Thyroid gland (tissue), 4 donors: ENCODE results near the gene FBXL20. TPM values are rescaled to one million over a fixed set of nuclear protein-coding genes. Genes with fewer than 3 reads are reported as not detected.

Source experiments
- DNase-seq, 2 donors: peaks; one replicate each; pipeline ENCODE4 v3.0.0-alpha.2; 2019
- H3K27ac ChIP-seq, 3 donors: fragments of 200-600 bp; sonication (generic); 1 replicate in 2 of 3; 2 replicates in 1 of 3; pipeline ENCODE4 v1.5.1; 2016 to 2019; ENCODE audit warnings: mild to moderate bottlenecking in 1 of 3, moderate library complexity in 1 of 3
- H3K27me3 ChIP-seq: fragments of 200-600 bp; sonication (generic); one replicate; pipeline ENCODE4 v1.5.1; 2019
- H3K36me3 ChIP-seq, 2 donors: fragments of 200-600 bp; sonication (generic); one replicate each; pipeline ENCODE4 v1.5.1; 2016 to 2019
- H3K4me1 ChIP-seq, 2 donors: fragments of 200-600 bp; sonication (generic); one replicate each; pipeline ENCODE4 v1.5.1; 2017 to 2019
- H3K4me3 ChIP-seq, 3 donors: fragments of 200-600 bp; sonication (generic); replicated peaks in 1 of 3; 1 replicate in 2 of 3; 2 replicates in 1 of 3; pipeline ENCODE4 v1.5.1; 2016; ENCODE audit warnings: mild to moderate bottlenecking in 1 of 3
- H3K9me3 ChIP-seq: fragments of 200-600 bp; sonication (generic); one replicate; pipeline ENCODE4 v1.5.1; 2017
- CTCF ChIP-seq, 6 experiments: fragments of 200-600 bp in 3 of 6; fragments of 450-650 bp in 3 of 6; sonication (generic) in 3 of 6; IDR thresholded peaks; one replicate each; pipeline ENCODE4 v1.5.1; 2016 to 2019; ENCODE audit warnings: antibody characterized with exemption in 6 of 6, mild to moderate bottlenecking in 2 of 6, inconsistent platforms in 1 of 6, moderate library complexity in 1 of 6
- POLR2A ChIP-seq, 2 donors: fragments of 450-650 bp; IDR thresholded peaks; one replicate each; pipeline ENCODE4 v1.6.1; 2017; ENCODE audit warnings: antibody characterized with exemption in 2 of 2, mild to moderate bottlenecking in 2 of 2, moderate library complexity in 1 of 2
- WGBS, 2 donors: methylation state at CpG; one replicate each; pipeline ENCODE4 v1.1.5; 2017; 5-methylcytosine and 5-hydroxymethylcytosine counted together
- intact Hi-C: fragments of 100-400 bp; cut with DNase I; formaldehyde crosslinking; loops from one replicate; pipeline ENCODE4 v1.15.1; 2023
- total RNA-seq, 4 donors: library from RNA; depleted of rRNA; stranded (reverse); fragments of >200 nt; gene quantifications; one replicate each; pipeline ENCODE4 v1.2.3, GENCODE V29; 2016

The FBXL20 gene
- total RNA-seq, 4 donors from 2014 or later = 17.2 to 27.7 (median 22.2) TPM

GRCh38 chr17:39240631-39241030 lies 160.8 kb downstream of the FBXL20 start:
- 79 to 84% methylated on average over 5 of the region's 5 CpGs for WGBS, 2 donors
- Histone ChIP-seq H3K36me3 (no peaks in the 10 kb centered on the region), H3K27me3 (no peaks in the 10 kb centered on the region), H3K4me3 (no peak overlapping the region), H3K4me1 (peaks cover 0 to 24% of the 10 kb centered on the region in 2 donors), H3K27ac (no peak overlapping the region), H3K9me3 (no peaks in the 10 kb centered on the region)
- DNase-seq = no peak
- intact Hi-C loops = loop anchor here (5.0 to 10.0 kb wide), 3 partner anchors 33 to 256 kb away; partner anchors contain the start of gene ARL5C
- TF ChIP-seq POLR2A (IDR thresholded peaks at IDR 0.05) (no peak), CTCF (IDR thresholded peaks at IDR 0.05) (no peak)

- no peaks in the 10 kb centered on the region for H3K27me3 ChIP-seq
- 29 to 35% methylated on average over 7 to 16 of the region's 16 CpGs for WGBS, 2 donors
- H3K36me3 ChIP-seq = no peaks in the 10 kb centered on the region
- TF ChIP-seq CTCF (IDR thresholded peaks at IDR 0.05) (peak in 5 of 6 experiments; percentile 40 to 57 (median 45)), POLR2A (IDR thresholded peaks at IDR 0.05) (no peak)
- H3K4me1 ChIP-seq = peaks cover 0 to 24% of the 10 kb centered on the region in 2 donors
- peak; percentile 52 to 53 for DNase-seq
- no peaks in the 10 kb centered on the region for H3K9me3 ChIP-seq
- no peak overlapping the region for H3K27ac ChIP-seq
- intact Hi-C loops = loop anchor here (5.0 to 10.0 kb wide), 4 partner anchors 32 to 255 kb away; partner anchors contain the start of gene ARL5C
- no peak overlapping the region for H3K4me3 ChIP-seq
Observed at GRCh38 chr17:39239640-39240314, 161.6 kb downstream of the FBXL20 start.

GRCh38 chr17:39238311-39238972 lies 163.0 kb downstream of the FBXL20 start:
- Histone ChIP-seq H3K27ac (no peak overlapping the region), H3K36me3 (no peaks in the 10 kb centered on the region), H3K4me3 (no peak overlapping the region), H3K27me3 (no peaks in the 10 kb centered on the region), H3K9me3 (no peaks in the 10 kb centered on the region), H3K4me1 (peaks cover 0 to 18% of the 10 kb centered on the region in 2 donors)
- TF ChIP-seq POLR2A (IDR thresholded peaks at IDR 0.05) (no peak), CTCF (IDR thresholded peaks at IDR 0.05) (no peak)
- DNase-seq = peak; percentile 73 to 79
- intact Hi-C loops = loop anchor here (10.0 kb wide), 1 partner anchor 174 kb away; no protein-coding TSS in a partner anchor
- WGBS, 2 donors = 27 to 29% methylated on average over 14 to 15 of the region's 15 CpGs

GRCh38 chr17:39237586-39237985 lies 163.8 kb downstream of the FBXL20 start:
- H3K36me3 ChIP-seq = no peaks in the 10 kb centered on the region
- H3K27me3 ChIP-seq = no peaks in the 10 kb centered on the region
- intact Hi-C loops = loop anchor here (10.0 kb wide), 1 partner anchor 173 kb away; no protein-coding TSS in a partner anchor
- no peak for DNase-seq
- H3K4me1 ChIP-seq = peaks cover 0 to 18% of the 10 kb centered on the region in 2 donors
- H3K9me3 ChIP-seq = no peaks in the 10 kb centered on the region
- TF ChIP-seq POLR2A (IDR thresholded peaks at IDR 0.05) = no peak
- no peak for TF ChIP-seq CTCF (IDR thresholded peaks at IDR 0.05)
- H3K27ac ChIP-seq = no peak overlapping the region
- H3K4me3 ChIP-seq = no peak overlapping the region
- 90% methylated on average over 3 to 4 of the region's 7 CpGs for WGBS, 2 donors
